IPS-15b (cell line): ENCODE data around the gene CCDC34.

ENCODE experiments used
- H3K27me3 ChIP-seq: one replicate; pipeline ENCODE4 v1.6.1; 2013; ENCODE audit warnings: low read length; ENCODE audit not compliant: control insufficient read depth, insufficient read depth
- H3K36me3 ChIP-seq: one replicate; pipeline ENCODE4 v1.6.1; 2013; ENCODE audit warnings: low read length; ENCODE audit not compliant: control insufficient read depth, insufficient read depth
- H3K4me1 ChIP-seq: one replicate; pipeline ENCODE4 v1.6.1; 2013; ENCODE audit warnings: mild to moderate bottlenecking, low read length; ENCODE audit not compliant: control insufficient read depth, insufficient read depth
- H3K4me3 ChIP-seq: one replicate; pipeline ENCODE4 v1.5.1; 2013; ENCODE audit warnings: low read depth, low read length
- H3K9ac ChIP-seq: one replicate; pipeline ENCODE4 v1.6.1; 2013; ENCODE audit warnings: low read depth, mild to moderate bottlenecking, low read length
- H3K9me3 ChIP-seq: one replicate; pipeline ENCODE4 v1.6.1; 2013; ENCODE audit warnings: mild to moderate bottlenecking, low read length; ENCODE audit not compliant: control insufficient read depth, insufficient read depth

Gene CCDC34, protein sequence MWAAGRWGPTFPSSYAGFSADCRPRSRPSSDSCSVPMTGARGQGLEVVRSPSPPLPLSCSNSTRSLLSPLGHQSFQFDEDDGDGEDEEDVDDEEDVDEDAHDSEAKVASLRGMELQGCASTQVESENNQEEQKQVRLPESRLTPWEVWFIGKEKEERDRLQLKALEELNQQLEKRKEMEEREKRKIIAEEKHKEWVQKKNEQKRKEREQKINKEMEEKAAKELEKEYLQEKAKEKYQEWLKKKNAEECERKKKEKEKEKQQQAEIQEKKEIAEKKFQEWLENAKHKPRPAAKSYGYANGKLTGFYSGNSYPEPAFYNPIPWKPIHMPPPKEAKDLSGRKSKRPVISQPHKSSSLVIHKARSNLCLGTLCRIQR

DNA sequence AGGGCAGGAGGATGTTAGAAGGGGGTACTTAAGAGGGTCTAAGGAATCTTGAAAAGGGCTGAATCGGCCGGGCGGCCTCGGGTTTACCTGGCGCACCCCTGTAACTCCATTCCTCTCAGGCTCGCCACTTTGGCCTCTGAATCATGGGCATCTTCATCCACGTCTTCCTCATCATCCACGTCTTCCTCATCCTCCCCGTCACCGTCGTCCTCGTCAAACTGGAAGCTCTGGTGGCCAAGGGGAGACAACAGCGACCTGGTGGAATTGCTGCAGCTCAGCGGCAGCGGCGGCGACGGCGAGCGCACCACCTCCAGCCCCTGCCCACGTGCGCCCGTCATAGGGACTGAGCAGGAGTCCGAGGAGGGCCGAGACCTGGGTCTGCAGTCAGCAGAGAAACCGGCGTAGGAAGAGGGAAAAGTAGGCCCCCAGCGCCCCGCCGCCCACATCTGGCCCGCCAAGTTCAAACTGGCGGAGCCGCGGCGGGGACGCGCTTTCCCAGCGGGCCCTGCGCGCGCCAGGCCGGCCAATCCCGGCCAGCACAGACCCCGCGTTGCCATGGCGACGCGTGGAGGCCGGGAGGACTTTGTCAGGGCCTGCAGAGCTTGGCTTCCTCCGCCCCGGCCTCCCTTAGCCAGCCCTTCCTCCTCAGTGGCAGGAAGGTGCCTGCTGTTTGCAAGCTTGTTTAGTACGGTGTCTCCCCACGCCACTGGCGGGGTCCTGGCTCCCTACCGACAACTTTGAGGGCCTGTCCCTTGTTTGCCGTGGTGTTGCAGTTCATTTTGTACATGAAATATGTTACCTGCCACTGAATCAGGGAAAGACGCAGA lies at the start of gene CCDC34:
TSS of gene CCDC34 (minus strand) at position 467 of the 827 bp plus-strand sequence. CDS start at position 446, 21 bp downstream.
- H3K36me3 ChIP-seq = peaks cover 4% of the 10 kb centered on the region
- no peaks in the 10 kb centered on the region for H3K27me3 ChIP-seq
- no peaks in the 10 kb centered on the region for H3K9me3 ChIP-seq
- peak within 1 kb of the TSS; percentile 86 for H3K9ac ChIP-seq
- H3K4me3 ChIP-seq = peak within 1 kb of the TSS; percentile 95
- peaks cover 10% of the 10 kb centered on the region for H3K4me1 ChIP-seq

DNA sequence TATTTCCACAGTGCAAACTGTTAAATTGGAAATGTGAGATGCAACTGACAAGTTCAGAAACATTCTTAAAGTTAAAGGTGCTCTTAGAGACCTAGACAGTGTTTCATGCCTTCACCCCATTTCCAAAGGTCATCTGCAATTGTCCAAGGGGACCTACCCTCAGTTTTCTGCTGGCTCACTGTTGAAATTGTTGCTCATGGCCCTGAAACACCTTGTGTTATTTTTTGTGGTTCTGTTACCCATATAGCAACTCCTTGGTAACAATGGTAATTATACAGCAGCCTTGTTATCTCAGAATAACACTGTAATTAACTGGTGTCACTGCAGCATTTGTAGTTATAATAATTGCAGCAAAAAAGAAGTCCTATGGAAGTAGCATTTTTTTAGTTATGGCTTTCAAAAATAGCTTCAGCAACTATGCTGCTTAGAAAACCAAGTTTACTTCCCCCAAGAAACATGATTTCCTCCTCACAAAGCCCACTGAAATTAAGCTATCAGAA lies 49.2 kb upstream of the CCDC34 start:
- H3K4me1 ChIP-seq = no peaks in the 10 kb centered on the region
- H3K9me3 ChIP-seq = no peaks in the 10 kb centered on the region
- H3K27me3 ChIP-seq = no peaks in the 10 kb centered on the region
- no peaks in the 10 kb centered on the region for H3K36me3 ChIP-seq
- no peak overlapping the region for H3K4me3 ChIP-seq
- H3K9ac ChIP-seq = no peak overlapping the region

DNA sequence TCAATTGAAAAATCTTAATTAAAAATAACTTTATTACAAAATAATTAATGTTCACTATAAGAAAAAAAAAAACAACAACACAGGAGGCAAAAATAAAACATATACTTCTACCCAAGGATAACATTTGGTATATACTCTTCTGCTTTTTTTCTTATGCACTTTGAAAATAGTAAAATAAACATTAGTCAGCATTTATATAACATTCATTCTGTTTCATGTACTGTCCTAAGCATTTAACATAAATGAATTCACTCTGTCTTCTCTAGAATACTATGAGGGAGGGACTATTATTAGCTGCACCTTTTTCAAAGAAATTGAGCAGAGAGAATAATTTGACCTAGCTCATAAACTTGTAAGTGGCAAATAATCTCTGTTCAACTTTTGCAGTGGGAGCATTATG lies 48.3 kb upstream of the CCDC34 start:
- Histone ChIP-seq H3K9me3 (no peaks in the 10 kb centered on the region), H3K4me1 (no peaks in the 10 kb centered on the region), H3K36me3 (no peaks in the 10 kb centered on the region)

DNA sequence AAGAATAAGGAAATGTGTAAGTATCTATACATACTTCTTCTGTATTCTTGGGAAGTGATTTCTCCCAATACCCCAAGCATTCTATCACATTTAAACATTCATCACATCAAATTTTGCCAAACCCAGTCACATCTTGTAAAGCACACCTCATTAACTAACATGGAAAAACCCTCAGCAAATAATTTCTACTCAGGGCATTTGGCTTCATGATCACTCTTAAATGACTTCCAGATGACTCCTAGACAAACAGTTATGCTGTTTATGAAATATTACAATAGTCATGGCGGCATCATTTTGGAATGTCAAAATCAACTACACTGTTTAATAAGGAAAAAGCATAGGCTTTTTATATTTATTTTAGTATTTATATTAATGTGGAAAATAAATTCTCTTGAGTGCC lies 47.3 kb upstream of the CCDC34 start:
- H3K27me3 ChIP-seq = no peaks in the 10 kb centered on the region
- H3K9me3 ChIP-seq = no peaks in the 10 kb centered on the region
- H3K36me3 ChIP-seq = no peaks in the 10 kb centered on the region
- H3K4me3 ChIP-seq = no peak overlapping the region
- H3K4me1 ChIP-seq = peaks cover 2% of the 10 kb centered on the region
- H3K9ac ChIP-seq = no peak overlapping the region

More for the DNA sequence above, 48.3 kb upstream of the CCDC34 start:
- Histone ChIP-seq H3K9ac (no peak overlapping the region), H3K27me3 (no peaks in the 10 kb centered on the region), H3K4me3 (no peak overlapping the region)

DNA sequence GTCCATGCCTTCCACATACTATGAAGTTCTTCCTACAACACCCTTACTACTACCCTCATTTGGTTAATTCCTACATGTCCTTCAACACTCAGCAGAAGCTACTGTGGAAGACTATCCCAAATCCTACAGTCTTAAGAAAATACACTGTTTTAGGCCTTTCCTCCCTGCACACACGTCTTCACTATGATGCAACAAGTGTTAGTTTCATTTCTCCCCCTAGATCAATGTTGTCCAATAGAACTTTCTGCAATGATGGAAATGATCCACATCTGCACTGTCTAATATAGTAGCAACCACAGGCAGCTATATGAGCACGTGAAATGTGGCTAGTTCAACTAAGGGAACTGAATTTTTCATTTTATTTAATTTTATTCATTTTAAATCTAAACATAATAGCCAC lies 46.7 kb upstream of the CCDC34 start:
- Histone ChIP-seq H3K4me1 (peaks cover 2% of the 10 kb centered on the region), H3K36me3 (no peaks in the 10 kb centered on the region), H3K9me3 (no peaks in the 10 kb centered on the region), H3K27me3 (no peaks in the 10 kb centered on the region), H3K4me3 (no peak overlapping the region), H3K9ac (no peak overlapping the region)

DNA sequence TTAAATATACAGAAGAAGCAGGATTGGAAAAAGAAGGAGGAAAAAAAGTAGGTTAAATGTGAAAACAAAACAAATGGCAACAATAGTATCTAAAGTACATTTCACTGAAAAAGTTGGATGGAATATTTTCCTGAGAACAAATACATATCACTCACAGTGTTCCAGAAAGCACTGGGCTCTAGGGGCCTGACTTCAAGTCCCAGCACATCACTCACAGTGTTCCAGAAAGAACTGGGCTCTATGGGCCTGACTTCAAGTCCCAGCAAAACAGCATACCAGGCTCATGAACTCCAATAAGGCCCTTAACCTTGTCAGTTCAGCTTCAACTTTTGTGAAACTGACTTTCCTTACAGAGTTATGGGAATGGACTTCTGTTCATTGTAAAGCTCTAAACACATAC lies 46.0 kb upstream of the CCDC34 start:
- Histone ChIP-seq H3K9ac (no peak overlapping the region), H3K4me1 (peaks cover 2% of the 10 kb centered on the region), H3K36me3 (no peaks in the 10 kb centered on the region)

DNA sequence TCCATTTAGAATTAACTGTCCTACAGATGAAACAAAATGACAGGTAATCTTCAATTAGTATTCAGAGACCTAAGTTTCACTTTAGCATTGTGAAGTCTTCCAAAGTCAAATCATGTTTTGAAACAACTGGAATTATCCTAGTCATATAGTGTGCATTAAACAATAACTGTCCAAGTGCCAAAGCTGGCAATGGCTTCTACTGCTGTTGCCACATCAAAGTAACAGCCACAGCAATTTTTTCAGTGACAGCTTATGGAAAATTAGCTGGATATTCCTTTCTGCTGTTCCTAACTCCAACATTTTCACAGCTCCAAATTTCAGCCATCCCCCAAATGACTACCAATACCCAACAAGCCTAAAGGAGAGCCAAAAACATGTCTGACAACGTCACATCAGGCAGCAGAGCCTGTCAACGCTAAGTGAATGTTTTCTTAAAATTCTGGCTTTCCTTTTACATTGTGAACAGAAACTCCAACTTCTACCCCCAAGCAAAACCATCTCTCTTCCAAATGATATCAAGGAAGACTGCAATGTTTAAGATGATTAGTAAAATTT lies 45.3 kb upstream of the CCDC34 start:
- Histone ChIP-seq H3K36me3 (no peaks in the 10 kb centered on the region), H3K27me3 (no peaks in the 10 kb centered on the region)

More for the DNA sequence above, 46.0 kb upstream of the CCDC34 start:
- no peak overlapping the region for H3K4me3 ChIP-seq
- no peaks in the 10 kb centered on the region for H3K27me3 ChIP-seq
- H3K9me3 ChIP-seq = no peaks in the 10 kb centered on the region

DNA sequence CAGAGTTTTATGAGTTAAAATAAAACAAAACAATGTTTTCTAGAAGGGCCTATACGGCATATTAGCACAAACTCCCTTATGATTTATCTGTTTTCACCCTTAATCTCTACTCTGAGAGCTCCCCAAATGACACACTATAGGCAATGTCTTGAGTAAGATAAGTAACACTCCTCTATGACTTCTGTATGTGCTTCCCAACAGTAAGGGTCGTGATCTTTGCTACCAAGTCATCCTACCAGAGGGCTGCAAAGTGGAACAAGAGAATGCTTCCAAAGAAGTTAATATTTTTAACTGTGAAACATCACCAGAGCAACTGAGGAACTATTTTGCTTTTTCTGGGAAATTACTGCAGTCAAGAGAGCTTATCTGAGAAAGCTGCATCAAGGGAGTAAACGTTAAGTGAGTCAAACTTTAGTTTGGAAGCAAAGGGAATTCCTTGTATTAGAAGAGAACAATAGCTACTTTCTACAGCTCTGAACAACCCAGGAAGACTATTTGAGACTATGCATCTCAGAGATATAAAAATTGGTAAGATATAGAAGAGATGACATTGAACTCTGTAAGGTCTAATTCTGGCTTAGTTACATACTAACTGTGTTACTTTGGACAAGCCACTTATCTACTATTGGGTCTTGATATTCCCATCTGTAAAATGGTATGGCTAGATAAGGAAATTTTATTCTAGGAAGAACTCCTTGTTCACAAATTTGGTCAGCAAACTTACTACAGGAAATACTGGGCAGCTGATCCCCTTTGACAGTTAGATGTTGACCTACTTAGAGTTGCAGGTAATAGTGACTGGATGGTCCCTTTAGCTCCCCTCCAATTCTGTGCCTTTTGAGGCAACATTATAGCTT lies 43.7 kb upstream of the CCDC34 start:
- H3K4me3 ChIP-seq = no peak overlapping the region
- no peaks in the 10 kb centered on the region for H3K36me3 ChIP-seq
- H3K4me1 ChIP-seq = peaks cover 2% of the 10 kb centered on the region
- H3K9ac ChIP-seq = no peak overlapping the region
- H3K27me3 ChIP-seq = no peaks in the 10 kb centered on the region
- no peaks in the 10 kb centered on the region for H3K9me3 ChIP-seq

More for the DNA sequence above, 45.3 kb upstream of the CCDC34 start:
- H3K9ac ChIP-seq = no peak overlapping the region
- H3K9me3 ChIP-seq = no peaks in the 10 kb centered on the region
- H3K4me3 ChIP-seq = no peak overlapping the region
- H3K4me1 ChIP-seq = peaks cover 2% of the 10 kb centered on the region

DNA sequence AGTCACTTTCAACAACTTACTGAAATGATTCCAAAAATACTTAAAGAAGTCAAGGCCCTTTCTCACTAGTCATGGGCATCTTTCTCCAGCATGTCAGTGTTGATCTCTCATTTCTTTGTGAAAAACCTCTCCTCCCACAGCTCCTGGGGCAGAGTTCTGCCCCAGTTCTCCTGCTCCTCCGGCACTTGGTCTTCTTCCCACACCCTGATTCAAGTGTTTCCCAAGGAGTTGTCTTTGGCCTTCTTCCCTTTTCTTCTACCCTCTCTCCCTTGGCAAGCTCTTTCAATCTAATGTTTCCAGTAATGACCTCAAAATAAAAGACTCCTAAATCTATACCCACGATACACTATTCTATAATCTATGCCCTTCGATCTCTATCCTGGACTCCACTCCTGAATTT lies 42.1 kb upstream of the CCDC34 start:
- H3K27me3 ChIP-seq = no peaks in the 10 kb centered on the region
- H3K9me3 ChIP-seq = no peaks in the 10 kb centered on the region
- peaks cover 2% of the 10 kb centered on the region for H3K4me1 ChIP-seq
- H3K36me3 ChIP-seq = no peaks in the 10 kb centered on the region
- H3K9ac ChIP-seq = no peak overlapping the region
- no peak overlapping the region for H3K4me3 ChIP-seq

DNA sequence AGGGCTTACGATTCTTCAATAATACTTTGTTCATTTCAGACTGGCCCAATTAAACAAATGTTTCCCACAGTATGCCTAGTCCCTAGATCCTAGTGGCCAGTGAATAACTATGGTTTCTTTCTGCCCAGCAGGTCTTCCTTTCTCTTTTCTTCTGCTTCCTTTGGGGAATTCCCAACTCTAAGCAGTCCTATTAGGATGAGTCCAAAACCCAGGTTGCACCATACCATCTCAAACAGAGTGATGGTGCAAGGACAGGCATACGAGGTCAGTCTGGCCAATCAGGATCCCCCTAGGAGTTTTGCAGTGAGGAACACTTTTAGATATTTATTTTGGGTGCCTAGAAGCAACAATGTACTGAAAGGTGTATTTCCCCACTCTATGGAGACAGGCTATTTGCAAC lies 41.4 kb upstream of the CCDC34 start:
- Histone ChIP-seq H3K9ac (no peak overlapping the region), H3K4me1 (peaks cover 2% of the 10 kb centered on the region), H3K36me3 (no peaks in the 10 kb centered on the region), H3K27me3 (no peaks in the 10 kb centered on the region), H3K4me3 (no peak overlapping the region), H3K9me3 (no peaks in the 10 kb centered on the region)

DNA sequence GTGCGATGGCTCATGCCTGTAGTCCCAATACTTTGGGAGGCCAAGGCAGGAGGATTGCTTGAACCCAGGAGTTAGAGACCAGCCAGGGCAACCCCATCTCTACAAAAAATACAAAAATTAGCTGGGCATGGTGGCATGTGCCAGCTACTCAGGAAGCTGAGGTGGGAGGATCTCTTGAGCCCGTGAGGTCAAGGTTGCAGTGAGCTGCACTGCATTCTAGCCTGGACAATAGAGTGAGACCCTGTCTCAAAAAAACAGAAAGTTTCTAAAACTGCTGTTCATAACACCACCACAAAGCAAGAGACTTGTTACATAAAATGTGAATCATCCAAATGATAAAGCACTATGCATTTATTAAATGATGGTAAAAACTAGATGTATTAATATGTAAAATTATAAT lies 40.2 kb upstream of the CCDC34 start:
- H3K36me3 ChIP-seq = no peaks in the 10 kb centered on the region
- H3K4me1 ChIP-seq = peaks cover 8% of the 10 kb centered on the region
- no peaks in the 10 kb centered on the region for H3K9me3 ChIP-seq
- no peak overlapping the region for H3K4me3 ChIP-seq
- no peak overlapping the region for H3K9ac ChIP-seq
- H3K27me3 ChIP-seq = no peaks in the 10 kb centered on the region
